Astrocyte (in vitro differentiated cells and primary cell): ENCODE data around the gene TELO2.

Source experiments
- CTCF ChIP-seq: IDR thresholded peaks from 2 replicates; pipeline ENCODE4 v1.5.1; 2011; ENCODE audit warnings: low read depth, mild to moderate bottlenecking, inconsistent platforms, low read length, moderate library complexity; ENCODE audit not compliant: insufficient read depth
- EZH2 ChIP-seq: IDR thresholded peaks from 2 replicates; pipeline ENCODE4 v1.6.1; 2012; ENCODE audit warnings: mild to moderate bottlenecking, low read length, inconsistent platforms; ENCODE audit not compliant: insufficient read depth

DNA sequence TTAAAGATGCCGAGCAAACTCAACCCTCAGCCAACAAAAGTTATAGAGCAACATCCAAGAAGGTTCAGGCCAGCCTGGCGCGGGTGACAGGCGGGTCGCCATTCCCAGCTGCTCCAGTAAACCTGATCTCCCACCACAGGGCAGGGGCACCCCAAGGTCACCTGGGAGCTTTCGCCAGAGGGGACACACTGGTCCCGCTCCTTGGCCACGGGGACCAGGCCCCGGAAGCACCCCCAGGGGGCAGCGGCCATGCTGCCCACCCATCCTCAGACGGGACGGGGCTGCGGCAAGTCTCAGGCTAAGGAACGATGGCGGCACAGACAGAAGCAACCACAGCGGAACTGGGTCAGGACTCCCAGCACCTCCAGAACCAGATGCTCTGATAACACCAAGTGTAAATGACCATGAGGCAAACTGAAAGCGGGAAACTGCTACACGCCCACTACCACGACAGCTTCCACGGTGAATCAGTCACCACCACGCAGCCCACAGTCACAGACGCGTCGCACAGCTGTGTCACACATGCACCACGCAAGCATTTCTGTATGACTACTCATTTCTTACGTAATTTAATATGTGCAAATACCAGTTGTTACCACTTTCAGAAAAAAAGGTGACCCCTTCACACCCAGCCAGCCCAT lies 34.7 kb upstream of the TELO2 start:
- no peak for TF ChIP-seq CTCF
- TF ChIP-seq EZH2: no peak
